ENCODE measurements around the gene MKNK2.

MKNK2 gene

DNA sequence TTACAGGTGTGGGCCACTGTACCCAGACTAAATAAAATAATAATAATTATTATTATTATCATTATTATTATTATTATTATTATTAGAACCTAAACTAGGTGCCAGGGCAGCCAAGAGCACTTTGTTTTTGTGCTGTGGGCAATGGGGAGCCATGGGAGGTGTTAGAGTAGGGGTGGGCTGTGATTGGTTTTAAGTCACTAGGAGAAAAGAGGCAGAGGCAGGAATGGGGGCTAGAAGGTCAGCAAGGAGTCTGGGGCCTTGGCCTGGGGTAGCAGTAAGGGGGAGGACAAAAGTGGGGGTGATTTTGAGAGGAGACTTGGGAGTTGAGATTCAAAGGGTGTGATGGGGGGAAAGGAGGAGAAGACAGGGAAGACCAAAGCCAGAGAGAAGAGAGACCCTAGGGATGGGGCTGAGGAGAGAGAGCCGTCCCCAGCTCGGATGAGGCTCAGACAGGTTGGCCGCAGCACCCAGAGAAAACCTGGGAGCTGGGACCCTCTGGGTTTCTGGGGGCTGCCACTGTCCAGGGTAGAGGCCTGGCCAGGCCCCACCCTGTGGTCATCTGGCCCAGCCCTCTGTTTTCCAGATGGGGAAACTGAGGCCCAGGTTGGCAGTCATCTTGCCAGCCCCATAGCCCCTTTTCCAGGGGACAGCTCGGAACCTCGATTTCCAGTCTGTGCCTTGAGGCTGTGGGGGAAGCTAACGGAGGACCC is 17.8 kb downstream of the MKNK2 start:
- no peak overlapping the region for H3K27ac ChIP-seq
- peaks cover 2% of the 10 kb centered on the region for H3K36me3 ChIP-seq
- DNase-seq: no peak
- H3K27me3 ChIP-seq (ENCODE audit: insufficient read depth, low read depth, severe bottlenecking): no peaks in the 10 kb centered on the region
- peaks cover 7% of the 10 kb centered on the region for H3K9me3 ChIP-seq (ENCODE audit: severe bottlenecking)
- TF ChIP-seq, protein P1, sequence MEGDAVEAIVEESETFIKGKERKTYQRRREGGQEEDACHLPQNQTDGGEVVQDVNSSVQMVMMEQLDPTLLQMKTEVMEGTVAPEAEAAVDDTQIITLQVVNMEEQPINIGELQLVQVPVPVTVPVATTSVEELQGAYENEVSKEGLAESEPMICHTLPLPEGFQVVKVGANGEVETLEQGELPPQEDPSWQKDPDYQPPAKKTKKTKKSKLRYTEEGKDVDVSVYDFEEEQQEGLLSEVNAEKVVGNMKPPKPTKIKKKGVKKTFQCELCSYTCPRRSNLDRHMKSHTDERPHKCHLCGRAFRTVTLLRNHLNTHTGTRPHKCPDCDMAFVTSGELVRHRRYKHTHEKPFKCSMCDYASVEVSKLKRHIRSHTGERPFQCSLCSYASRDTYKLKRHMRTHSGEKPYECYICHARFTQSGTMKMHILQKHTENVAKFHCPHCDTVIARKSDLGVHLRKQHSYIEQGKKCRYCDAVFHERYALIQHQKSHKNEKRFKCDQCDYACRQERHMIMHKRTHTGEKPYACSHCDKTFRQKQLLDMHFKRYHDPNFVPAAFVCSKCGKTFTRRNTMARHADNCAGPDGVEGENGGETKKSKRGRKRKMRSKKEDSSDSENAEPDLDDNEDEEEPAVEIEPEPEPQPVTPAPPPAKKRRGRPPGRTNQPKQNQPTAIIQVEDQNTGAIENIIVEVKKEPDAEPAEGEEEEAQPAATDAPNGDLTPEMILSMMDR (IDR thresholded peaks at IDR 0.05; ENCODE audit: low read depth, low read length): no peak
- H3K4me3 ChIP-seq (ENCODE audit: low read depth, low read length): no peak overlapping the region

DNA sequence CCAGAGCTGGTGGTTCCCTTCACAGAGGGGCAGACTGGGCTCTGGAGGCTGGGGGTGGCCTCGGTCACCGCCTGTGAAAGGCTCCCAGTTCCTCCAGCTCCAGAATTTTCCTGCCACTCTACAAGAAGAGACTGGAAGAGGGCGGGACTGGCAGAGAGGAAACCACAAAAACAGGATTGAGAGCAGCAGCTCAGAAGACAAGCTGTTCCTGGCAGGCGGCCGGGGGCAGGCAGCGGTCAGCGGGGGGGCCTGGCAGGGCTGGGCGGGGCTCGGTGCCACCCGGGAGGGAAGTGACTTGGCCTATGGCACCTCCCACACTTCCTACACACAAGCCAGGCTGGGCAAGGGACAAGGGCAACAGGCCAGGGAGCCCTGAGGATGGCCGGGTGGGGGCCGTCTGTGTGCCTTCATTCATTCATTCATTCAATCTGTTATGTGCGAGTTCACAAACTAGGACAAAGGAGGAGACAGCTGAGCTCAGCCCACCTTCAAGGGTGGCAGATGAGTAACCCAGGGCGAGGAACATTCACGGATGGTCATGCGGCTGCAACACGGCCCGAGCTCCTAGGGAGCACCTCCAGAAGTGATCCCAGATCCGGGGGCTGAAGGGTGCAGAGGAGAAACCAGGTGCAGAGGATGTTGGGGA is 18.6 kb downstream of the MKNK2 start:
- no peak overlapping the region for H3K4me3 ChIP-seq (ENCODE audit: low read depth, low read length)
- H3K36me3 ChIP-seq: no peaks in the 10 kb centered on the region
- TF ChIP-seq, protein P1 (IDR thresholded peaks at IDR 0.05; ENCODE audit: low read depth, low read length): no peak
- H3K27me3 ChIP-seq (ENCODE audit: insufficient read depth, low read depth, severe bottlenecking): no peaks in the 10 kb centered on the region
- H3K27ac ChIP-seq: no peak overlapping the region
- H3K9me3 ChIP-seq (ENCODE audit: severe bottlenecking): peaks cover 7% of the 10 kb centered on the region
- DNase-seq: no peak

DNA sequence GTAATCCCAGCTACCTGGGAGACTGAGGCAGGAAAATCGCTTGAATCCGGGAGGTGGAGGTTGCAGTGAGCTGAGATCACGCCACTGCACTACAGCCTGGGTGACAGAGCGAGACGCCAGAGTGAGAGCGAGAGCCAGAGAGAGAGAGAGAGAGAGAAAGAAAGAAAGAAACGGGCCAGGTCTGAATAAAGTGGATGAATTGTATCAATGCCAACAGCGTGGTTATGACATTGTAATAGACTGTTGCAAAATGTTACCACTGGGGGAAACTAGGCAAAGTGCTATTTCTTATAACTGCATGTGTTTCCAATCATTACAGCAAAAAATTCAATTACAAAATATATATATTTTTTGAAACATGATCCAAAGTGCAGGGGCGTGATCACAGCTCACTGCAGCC is 23.7 kb downstream of the MKNK2 start:
- Histone ChIP-seq H3K4me3 (ENCODE audit: low read depth, low read length) (no peak overlapping the region), H3K36me3 (no peaks in the 10 kb centered on the region), H3K27ac (no peak overlapping the region), H3K27me3 (ENCODE audit: insufficient read depth, low read depth, severe bottlenecking) (no peaks in the 10 kb centered on the region), H3K9me3 (ENCODE audit: severe bottlenecking) (peaks cover 7% of the 10 kb centered on the region)
- no peak for DNase-seq
- TF ChIP-seq, protein P1 (IDR thresholded peaks at IDR 0.05; ENCODE audit: low read depth, low read length): no peak

DNA sequence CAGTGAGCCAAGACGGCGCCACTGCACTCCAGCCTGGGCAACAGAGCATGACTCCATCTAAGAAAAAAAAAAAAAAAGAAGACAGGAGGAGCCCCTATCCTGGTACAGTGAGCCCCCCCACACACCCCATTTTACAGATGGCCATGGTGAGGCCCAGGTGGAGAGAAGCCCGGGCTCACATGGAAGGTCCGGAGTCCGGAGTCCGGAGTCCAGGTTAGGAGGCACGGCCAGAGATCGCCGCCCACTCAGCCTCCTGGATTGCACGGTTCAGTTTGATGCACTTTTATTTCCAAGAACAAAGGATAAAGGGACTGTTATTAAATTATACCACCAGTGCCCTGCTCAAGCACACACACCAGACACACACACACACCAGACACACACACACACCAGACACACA is 24.3 kb downstream of the MKNK2 start:
- H3K9me3 ChIP-seq (ENCODE audit: severe bottlenecking): peaks cover 7% of the 10 kb centered on the region

DNA sequence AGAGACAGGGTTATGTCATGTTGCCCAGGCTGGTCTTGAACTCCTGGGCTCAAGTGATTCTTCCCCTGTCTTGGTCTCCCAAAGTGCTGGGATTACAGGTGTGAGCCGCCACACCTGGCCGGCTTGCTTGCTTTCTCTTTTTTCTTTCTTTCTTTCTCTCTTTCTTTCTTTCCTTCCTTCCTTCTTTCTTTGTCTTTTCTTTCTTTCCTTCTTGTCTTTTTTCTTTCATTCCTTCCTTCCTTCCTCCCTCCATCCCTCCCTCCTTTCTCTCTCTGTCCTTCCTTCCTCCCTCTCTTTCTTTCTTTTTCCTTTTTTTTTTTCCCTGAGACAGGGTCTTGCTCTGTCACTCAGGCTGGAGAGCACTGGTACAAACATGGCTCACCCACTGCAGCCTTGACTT is 28.8 kb downstream of the MKNK2 start:
- TF ChIP-seq, protein P1 (IDR thresholded peaks at IDR 0.05; ENCODE audit: low read depth, low read length): no peak
- DNase-seq: no peak
- H3K27me3 ChIP-seq (ENCODE audit: insufficient read depth, low read depth, severe bottlenecking): no peaks in the 10 kb centered on the region
- H3K27ac ChIP-seq: no peak overlapping the region
- H3K4me3 ChIP-seq (ENCODE audit: low read depth, low read length): no peak overlapping the region
- peaks cover 7% of the 10 kb centered on the region for H3K9me3 ChIP-seq (ENCODE audit: severe bottlenecking)
- H3K36me3 ChIP-seq: no peaks in the 10 kb centered on the region

More for the DNA sequence above, 24.3 kb downstream of the MKNK2 start:
- H3K27ac ChIP-seq: no peak overlapping the region
- H3K4me3 ChIP-seq (ENCODE audit: low read depth, low read length): no peak overlapping the region
- H3K27me3 ChIP-seq (ENCODE audit: insufficient read depth, low read depth, severe bottlenecking): no peaks in the 10 kb centered on the region
- DNase-seq: no peak
- TF ChIP-seq, protein P1 (IDR thresholded peaks at IDR 0.05; ENCODE audit: low read depth, low read length): no peak
- no peaks in the 10 kb centered on the region for H3K36me3 ChIP-seq
